ENCODE data around the gene RUNX2.

- TF ChIP-seq CTCF (IDR thresholded peaks at IDR 0.05 in 2 of 3, conservative IDR thresholded peaks at IDR 0.05 in 1 of 3; ENCODE audit: control insufficient read depth in 2 of 3, extremely low read depth in 1 of 3, insufficient read depth in 1 of 3, low read depth in 3 of 3, low read length in 3 of 3) (no peak), MYC (IDR thresholded peaks at IDR 0.05; ENCODE audit: insufficient read depth, insufficient read length, insufficient replicate concordance, low read length, severe bottlenecking) (no peak), EED (IDR thresholded peaks at IDR 0.05; ENCODE audit: low read depth) (no peak), ASH2L (IDR thresholded peaks at IDR 0.05; ENCODE audit: borderline replicate concordance, low read depth) (no peak), RAD21 (IDR thresholded peaks at IDR 0.05; ENCODE audit: insufficient read depth, low read depth, low read length) (no peak), JUND (IDR thresholded peaks at IDR 0.05; ENCODE audit: low read depth, low read length) (no peak), TAF1 (IDR thresholded peaks at IDR 0.05; ENCODE audit: borderline replicate concordance, low read depth, low read length) (no peak), BCL3 (IDR thresholded peaks at IDR 0.05; ENCODE audit: borderline replicate concordance, insufficient read depth, low read depth, low read length, poor library complexity, severe bottlenecking) (no peak), ZNF274 (IDR thresholded peaks at IDR 0.05; ENCODE audit: insufficient read depth, insufficient read length) (no peak), POLR2AphosphoS5 (IDR thresholded peaks at IDR 0.05; ENCODE audit: low read length) (no peak)
- TF ChIP-seq, protein P1, sequence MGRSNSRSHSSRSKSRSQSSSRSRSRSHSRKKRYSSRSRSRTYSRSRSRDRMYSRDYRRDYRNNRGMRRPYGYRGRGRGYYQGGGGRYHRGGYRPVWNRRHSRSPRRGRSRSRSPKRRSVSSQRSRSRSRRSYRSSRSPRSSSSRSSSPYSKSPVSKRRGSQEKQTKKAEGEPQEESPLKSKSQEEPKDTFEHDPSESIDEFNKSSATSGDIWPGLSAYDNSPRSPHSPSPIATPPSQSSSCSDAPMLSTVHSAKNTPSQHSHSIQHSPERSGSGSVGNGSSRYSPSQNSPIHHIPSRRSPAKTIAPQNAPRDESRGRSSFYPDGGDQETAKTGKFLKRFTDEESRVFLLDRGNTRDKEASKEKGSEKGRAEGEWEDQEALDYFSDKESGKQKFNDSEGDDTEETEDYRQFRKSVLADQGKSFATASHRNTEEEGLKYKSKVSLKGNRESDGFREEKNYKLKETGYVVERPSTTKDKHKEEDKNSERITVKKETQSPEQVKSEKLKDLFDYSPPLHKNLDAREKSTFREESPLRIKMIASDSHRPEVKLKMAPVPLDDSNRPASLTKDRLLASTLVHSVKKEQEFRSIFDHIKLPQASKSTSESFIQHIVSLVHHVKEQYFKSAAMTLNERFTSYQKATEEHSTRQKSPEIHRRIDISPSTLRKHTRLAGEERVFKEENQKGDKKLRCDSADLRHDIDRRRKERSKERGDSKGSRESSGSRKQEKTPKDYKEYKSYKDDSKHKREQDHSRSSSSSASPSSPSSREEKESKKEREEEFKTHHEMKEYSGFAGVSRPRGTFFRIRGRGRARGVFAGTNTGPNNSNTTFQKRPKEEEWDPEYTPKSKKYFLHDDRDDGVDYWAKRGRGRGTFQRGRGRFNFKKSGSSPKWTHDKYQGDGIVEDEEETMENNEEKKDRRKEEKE (IDR thresholded peaks at IDR 0.05): no peak
- TF ChIP-seq, protein P2, sequence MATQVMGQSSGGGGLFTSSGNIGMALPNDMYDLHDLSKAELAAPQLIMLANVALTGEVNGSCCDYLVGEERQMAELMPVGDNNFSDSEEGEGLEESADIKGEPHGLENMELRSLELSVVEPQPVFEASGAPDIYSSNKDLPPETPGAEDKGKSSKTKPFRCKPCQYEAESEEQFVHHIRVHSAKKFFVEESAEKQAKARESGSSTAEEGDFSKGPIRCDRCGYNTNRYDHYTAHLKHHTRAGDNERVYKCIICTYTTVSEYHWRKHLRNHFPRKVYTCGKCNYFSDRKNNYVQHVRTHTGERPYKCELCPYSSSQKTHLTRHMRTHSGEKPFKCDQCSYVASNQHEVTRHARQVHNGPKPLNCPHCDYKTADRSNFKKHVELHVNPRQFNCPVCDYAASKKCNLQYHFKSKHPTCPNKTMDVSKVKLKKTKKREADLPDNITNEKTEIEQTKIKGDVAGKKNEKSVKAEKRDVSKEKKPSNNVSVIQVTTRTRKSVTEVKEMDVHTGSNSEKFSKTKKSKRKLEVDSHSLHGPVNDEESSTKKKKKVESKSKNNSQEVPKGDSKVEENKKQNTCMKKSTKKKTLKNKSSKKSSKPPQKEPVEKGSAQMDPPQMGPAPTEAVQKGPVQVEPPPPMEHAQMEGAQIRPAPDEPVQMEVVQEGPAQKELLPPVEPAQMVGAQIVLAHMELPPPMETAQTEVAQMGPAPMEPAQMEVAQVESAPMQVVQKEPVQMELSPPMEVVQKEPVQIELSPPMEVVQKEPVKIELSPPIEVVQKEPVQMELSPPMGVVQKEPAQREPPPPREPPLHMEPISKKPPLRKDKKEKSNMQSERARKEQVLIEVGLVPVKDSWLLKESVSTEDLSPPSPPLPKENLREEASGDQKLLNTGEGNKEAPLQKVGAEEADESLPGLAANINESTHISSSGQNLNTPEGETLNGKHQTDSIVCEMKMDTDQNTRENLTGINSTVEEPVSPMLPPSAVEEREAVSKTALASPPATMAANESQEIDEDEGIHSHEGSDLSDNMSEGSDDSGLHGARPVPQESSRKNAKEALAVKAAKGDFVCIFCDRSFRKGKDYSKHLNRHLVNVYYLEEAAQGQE (IDR thresholded peaks at IDR 0.05; ENCODE audit: low read depth, low read length): no peak
Measured at GRCh38 chr6:45696738-45697137, 368.6 kb downstream of the RUNX2 start.
